ENCODE data around the gene ENGASE.

ENGASE gene

DNA sequence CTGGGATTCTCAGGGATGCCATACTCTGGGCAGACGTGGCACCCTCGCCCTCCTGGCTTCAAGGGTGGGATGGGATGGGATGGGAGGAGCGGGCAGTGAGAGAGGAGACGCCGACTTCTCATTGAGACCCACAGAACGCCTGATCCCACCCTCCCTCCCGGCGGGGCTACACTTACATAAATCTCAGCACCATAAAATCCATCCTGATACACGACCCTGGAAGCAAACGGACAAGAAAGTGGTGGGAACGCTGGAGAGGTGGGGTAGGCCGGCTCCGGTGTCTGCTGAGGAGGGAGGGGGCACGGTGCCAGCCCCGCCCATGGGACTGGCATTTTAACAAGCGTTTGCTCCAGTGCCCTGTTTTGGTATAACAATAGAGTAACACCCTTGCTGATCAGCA lies 21.9 kb downstream of the ENGASE start:
- DNase-seq = no peak

DNA sequence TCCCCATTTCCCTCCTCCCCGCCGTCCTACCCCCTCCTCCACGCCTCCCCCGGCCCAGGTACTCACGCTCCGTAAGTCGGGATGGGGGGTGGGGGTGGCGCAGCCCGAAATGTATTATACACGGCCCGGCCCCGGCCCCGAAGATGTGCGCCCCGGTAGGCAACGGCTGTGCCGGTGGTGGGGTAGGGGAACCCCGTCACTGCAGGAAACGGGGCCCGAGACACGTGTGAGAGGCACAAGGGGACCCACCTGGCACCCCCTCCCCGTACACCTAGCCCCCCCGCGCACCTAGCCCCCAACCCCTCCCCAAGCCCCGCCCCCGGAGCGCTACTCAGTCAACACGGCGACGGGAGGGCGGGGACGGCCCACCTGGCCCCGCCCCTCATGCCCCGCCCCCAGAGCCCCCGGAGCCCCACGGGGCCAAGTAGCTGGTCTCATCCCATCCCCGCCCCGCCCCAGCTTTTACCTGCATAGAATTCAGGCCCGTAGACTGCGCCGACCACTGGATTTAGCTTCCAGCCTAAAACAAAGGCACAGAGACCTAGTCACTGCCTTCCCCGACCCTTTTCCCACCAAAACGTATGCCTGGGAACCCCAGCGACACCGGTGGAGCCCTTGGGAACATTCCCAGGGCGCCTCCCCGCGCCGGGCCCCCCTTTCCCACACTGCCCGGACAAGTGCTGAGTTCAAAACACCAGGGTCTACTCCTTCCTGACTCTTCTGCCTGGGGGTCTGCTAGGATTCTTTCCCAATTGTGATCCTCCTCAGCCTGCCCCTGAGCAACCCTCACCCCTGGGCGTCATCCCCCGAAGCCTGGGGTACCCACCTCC lies 22.8 kb downstream of the ENGASE start:
- DNase-seq = no peak

DNA sequence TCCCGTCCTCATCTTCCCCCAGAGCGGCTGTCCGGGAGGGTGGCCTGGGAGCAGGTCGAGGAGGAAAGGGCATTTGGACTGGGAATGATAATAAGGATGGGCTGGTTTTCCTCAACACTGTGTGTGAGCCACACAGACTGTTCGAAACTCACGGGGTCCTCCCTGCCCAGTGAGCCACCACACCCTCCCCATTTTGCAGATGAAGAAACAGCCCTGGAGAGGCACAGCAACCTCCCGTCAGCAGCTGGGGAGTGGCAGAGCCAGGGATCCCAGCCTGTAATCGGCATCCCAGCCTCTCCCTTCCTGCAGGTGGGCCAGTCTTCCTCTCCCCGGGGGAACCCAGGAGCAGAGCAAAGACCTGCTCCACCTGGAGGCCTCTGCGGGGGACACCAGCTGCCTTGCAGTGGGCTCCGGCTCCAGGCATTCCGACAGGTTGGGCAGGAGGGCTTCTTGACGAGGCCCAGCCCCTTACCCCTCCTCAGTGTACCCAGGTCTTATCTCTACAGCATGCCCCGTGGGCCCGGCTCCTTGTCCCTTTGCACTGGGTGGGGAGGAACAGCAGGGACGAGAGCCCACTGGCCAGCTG lies 23.8 kb downstream of the ENGASE start:
- DNase-seq = no peak

DNA sequence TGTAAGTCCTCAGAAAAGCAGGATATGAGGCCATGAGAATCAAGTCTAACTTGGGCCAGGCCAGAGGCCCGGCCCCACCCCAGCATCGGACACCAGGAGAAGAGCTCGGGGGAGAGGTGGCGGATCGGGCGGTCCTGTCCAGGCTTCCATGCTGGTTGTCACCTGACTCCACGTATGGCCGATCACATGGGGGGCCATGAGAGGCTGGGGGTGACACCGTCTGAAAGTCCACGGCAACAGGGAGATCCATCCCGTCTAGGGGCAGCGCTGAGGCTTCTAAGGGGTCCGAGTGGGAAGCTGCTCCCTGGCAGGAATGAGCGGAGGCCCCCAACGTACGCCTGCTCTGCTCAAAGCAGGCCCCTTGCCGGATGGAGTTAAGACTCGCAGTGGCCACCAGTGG lies 25.8 kb downstream of the ENGASE start:
- no peak for DNase-seq

- DNase-seq = no peak
These were observed 26.6 kb downstream of the ENGASE start for GRCh38 chr17:79101111-79101673.

DNA sequence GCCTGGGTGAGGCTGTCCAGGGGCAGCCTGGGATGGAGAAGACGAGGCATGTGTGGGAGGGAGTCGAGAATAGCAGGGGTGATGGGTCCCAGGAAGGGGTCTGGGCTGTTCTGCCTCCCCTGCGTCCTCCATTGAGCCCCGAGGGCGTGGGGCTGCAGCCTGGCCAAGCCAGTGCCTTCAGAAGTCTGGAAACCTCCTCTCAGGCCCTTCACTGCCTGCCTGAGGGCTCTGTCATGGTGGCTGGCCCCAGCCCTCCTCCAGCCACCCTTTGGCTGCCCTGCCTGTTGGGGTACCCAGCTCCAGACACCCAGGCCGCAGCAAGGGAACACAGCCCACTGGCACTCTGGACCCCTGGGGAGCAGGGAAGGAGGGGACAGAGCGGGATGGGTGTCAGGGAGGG lies 27.6 kb downstream of the ENGASE start:
- DNase-seq = no peak

GRCh38 chr17:79104898-79105600 lies 30.4 kb downstream of the ENGASE start:
- no peak for DNase-seq

DNA sequence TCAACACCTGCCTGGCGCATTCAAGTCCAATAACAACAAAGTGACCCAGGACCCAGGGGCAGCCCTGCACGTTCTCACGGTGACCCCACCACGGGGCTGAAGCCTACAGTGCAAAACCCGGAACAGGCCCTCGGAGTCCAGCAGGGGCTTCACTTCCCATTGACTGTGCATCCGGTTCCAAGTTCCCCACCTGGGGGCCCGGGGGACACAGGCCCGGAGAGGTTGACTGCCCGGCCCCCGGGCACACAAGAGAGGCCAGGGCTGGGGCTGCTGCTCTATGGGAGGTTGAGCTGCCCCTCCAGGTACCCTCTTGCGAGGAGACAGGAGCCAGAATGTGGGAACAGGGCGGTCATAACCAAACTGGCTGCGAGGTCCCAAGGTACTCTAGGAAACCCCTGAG lies 31.3 kb downstream of the ENGASE start:
- no peak for DNase-seq

DNA sequence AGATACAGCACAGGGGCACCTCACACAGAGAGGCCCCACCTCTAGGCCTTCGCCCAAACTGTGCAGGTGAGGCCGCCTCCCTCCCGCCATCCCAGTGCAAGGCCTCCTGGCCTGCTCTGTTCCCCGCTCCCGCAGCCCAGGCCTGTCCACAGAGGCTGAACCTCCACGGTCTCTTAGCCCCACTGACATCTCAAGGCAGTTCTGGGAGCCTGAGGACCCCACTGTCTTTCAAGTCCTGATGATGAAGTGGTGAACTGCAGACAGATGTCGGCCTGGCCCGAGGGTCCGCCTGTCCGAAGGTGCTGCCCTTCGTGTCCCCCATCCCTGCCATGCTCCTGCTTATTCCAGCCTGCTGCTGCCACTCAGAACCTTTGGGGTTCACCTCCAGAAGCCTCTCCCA lies 32.3 kb downstream of the ENGASE start:
- DNase-seq = no peak

GRCh38 chr17:79107499-79108231 lies 33.0 kb downstream of the ENGASE start:
- DNase-seq = no peak

DNA sequence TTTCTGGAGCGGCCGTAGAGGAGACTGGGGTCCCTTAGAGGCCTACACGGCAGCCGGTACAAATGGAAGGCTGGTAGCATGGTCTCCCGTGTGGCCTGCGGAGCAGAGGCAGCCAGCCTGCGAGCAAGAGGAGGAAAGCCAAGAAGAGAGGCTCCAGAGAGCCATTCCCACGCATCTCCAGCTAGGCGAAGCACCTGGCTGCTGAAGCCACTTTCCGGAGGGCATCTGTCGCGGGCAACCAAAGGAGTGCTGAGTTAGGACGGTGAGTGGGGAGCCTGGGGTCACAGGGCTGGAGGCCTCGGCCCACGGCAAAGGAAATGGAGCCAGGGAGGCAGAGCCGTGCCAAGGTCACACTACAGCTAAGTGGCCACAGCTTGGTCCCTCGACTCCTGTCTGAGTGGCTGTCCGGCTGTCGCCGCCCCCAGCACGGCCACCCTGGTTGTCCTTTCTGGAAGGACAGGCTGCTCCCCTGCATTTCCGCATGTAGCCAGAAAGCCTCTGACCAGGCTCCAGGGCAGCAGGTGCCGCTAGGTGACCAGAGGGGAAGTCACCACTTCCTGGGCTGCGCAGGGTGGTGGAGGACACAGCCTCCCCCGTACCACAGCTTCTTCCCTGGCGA lies 33.7 kb downstream of the ENGASE start:
- no peak for DNase-seq

DNA sequence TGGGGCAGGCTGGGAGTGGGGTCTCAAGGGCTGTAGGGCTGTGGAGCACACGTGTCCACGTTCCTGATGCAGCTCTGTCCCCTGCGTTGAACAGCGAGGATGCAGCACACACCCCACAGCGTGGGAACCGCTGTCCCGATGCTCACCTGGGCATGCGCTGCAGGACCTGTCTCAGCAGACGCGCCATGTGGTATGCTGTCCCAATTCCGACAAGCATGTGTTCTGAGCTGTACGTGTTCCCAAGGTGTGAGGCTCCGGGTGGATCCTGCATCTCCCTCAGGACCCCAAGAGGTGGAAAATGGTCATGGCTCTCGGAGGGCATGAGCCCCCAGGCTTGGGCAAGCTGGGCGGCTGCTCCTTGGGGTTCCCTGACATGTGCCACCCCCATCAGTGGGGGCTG lies 34.2 kb downstream of the ENGASE start:
- no peak for DNase-seq

- DNase-seq = no peak
These were observed 35.0 kb downstream of the ENGASE start for GRCh38 chr17:79109584-79109983.

DNA sequence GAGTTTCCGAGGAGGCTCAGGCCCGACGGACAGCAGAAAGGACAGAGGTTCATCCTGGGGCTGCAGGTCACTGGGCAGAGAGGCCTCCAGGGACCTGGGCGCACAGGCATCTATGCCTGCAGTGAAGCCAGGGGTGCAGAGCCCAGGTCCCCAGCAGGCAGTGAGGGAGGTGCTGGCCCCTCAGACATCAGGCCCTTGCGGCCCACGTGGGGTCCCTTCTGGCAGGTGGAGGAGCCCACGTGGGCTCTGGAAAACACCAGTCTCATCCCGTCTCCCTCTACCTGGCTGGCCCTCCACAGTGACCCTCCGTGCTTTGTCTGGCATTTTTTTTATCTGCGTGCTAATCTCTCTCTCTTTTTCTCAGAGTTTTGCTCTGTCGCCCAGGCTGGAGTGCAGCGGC lies 36.5 kb downstream of the ENGASE start:
- no peak for DNase-seq

DNA sequence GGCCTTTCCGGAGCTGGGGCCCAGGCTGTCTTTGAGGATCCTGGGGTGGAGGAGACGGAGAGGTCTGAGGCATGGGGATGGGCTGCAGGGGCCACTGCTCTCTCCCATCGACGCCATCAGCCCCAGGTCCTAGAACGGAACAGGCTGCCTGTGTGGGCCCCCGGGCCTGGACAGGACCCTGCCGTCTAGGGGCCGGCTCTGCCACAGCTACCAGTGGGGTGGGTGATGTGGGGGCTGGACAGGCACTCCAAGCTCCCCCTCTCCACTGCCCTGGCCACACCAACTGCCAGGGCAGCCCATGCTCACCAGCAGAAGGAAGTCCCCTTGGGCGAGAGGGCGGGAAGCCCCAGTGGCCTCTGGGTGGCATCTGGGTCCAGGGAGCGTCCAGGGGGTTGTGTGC lies 37.8 kb downstream of the ENGASE start:
- no peak for DNase-seq

DNA sequence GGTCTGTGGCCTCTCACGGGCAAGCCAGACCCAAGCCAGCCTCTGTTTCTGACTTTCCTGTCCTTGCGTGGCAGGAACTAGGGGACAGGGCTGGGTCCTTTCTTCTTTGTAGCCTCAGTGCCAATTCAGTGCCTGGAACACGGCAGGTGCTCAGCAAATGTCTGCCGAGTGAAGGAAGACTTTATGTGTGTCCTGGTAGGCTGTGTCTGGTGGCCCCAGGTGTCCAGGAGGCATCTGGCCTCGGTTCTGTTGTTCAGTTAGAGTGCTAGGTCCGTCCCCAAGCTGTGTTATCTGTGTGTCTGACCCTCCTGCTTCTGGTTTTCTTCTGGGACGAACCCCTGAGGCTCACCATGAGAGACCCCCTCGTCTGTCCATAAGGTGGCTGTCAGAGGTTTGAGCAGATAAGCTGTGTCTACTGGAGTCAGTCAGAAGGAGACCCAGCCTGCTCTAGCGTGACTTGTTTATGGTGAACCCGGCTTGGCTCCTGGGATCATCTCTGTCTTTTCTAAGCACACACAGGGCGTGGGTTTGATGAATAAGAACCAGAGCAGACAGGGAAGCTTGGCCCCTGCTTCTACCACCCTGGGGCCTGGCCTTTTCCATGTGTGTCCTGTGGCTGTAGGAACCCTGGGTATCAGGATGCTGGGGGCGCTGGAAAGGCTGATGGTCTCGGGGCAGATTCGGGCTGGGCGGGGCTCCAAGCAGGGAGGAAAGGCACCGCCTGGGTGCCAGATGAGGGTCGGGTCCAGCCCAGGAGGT lies 39.3 kb downstream of the ENGASE start:
- DNase-seq = no peak

DNA sequence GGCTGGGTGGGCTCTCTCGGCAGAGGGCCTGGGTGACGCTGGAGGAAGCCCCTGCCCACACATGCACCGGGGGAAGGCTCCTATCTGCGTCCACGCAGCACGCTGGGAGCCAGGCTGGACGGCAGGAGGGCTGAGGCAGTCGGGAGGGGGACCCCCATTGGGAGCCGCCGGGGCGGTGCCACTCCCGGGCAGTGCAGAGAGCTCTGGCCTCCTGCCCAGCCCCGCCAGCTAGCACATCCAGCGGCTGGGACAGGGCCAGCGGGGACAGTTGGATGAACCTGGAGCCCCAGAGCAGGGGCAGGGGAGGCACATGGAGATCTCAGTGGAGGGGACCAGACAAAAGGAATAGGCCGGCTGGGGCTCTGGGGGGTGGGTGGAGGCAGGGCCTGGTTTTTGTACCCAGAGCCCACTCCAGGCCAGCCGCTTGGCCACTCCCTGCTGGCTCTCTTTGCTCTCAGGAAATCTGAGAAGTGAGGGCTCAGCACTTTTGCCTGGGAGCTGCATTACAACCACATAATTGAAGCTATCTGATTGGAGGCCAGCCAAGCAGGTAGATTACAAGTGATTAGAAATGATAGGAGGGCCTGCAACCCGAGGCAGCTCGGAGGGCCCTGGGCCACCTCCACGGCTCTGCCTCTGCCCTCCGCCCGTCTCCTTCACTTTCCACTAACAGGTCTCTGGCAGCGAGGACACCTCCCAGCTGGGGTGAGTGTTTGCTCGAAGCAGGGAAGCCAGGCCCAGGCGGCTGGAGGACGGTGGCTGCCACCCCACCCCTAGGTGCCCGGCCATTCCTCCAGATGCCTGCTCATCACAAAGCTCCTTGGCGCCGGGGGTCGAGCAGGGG lies 40.1 kb downstream of the ENGASE start:
- no peak for DNase-seq

DNA sequence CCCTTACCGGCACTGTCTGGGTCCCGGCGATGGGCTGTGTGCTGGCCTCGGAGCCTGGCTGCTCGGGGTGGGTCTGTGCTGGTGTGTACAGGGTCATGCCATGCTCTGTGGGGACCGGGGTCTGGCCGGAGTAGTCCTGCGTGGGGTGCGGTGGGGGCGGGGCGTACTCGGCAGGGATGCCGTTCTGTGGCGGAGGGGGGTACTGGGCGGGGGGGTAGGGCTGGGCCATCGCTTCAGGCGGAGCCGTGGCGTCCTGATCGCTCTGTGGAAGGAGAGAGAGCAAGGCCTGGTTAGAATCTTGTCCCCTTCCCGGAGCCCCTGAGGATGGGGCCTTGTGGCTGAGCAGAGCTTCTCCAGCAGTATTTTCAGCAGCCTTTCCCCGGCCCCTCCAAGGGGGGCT lies 40.9 kb downstream of the ENGASE start:
- no peak for DNase-seq

DNA sequence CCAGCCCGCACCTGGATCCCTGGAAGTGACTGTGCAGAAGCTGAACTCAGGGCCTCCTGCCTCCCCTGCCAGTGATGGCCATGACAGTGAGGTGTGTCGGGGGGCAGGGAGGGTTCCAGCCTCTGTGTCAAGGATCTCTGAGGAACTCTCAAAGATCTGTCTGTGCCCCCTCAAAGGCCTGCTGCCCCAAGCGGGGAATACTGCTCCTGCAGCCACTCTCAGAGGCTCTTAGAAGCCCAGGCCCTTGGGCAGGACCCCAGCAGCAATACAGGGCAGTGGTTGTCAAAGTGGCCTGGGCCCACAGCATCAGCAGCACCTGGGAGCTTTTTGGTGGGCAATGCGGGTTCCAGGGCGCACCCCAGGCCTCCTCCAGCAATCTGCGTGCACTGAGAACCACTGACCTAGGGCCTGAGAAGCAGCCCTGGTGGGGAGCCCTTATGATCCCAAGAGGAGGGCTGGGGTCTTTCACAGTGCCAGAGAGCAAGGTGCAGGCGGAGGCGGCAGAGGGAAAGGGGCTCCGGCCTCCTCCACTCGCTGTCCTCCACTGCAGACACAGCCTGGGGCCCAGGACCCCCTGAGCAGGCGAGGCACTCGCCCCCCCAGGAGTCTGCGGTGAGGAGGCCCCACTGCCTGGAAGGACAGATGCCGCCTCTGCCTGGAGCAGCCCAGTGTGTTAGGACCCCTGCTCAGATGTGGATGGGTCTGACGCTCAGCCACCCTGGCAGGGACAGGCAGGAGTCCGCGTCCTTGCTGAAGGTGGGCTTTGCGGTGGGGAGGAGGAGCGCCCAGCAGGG lies 42.1 kb downstream of the ENGASE start:
- no peak for DNase-seq

- no peak for DNase-seq
These were observed 43.4 kb downstream of the ENGASE start for GRCh38 chr17:79117905-79118487.

All from midbrain (tissue), 1 donor.